HG02852 (cell line): ENCODE results near the gene NCF1.
"Not testable (repeated sequence)": the region's sequence is repeated elsewhere in the genome, so short reads cannot be mapped to it uniquely, and the experiment has no call there.

Source experiments
- ATAC-seq: cut with Tn5 transposase; IDR thresholded peaks from one replicate; pipeline ENCODE4 v1.9.1; 2021; ENCODE audit warnings: mild to moderate bottlenecking, moderate library complexity; ENCODE audit not compliant: unreplicated experiment

Gene NCF1

DNA sequence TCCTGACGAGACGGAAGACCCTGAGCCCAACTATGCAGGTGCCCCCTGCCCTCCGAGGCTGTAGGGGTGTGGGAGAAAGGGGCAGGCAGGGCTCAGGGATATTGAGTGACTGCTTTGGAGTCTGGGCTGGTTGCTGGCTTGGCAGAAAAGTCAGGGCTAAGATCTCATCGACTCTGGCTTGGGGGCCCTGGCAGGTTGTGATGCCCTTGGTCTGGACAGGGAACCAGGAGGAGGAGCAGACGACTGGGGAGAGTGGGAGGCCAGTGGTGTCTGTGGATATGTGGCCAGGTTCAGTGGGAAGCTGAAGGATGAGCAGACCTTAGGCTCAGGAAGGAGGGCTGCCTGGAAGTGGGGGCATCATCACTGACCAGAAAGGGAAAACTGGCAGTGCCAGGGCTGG, 9.8 kb downstream of the NCF1 start:
- not testable (repeated sequence) for ATAC-seq

- peak; percentile 88 for ATAC-seq
Observed at GRCh38 chr7:74788369-74789150, 14.7 kb downstream of the NCF1 start.

DNA sequence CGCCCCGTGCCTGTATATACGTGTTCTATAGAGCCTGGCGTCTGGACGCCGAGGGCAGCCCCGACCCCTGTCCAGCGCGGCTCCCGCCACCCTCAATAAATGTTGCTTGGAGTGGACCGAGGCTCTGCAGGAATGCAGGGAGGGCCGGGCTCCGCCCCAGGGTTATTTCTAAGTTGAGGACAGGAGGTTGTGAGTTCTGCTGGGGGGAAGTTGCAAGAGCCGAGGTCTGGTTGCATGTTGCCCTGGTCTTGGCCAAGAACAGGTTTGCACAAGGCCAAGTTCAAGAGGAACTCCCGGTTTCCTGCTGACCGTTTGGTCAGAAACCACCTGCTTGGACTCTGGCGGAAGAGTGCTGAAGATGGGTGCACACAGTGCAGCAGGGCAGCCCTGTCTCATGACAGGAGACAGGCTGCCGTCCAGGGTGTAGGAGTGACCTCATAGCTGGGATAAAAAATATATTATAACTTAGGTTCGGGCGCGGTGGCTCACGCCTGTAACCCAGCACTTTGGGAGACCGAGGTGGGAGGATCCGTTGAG, 15.5 kb downstream of the NCF1 start:
- ATAC-seq, result not testable (repeated sequence)

DNA sequence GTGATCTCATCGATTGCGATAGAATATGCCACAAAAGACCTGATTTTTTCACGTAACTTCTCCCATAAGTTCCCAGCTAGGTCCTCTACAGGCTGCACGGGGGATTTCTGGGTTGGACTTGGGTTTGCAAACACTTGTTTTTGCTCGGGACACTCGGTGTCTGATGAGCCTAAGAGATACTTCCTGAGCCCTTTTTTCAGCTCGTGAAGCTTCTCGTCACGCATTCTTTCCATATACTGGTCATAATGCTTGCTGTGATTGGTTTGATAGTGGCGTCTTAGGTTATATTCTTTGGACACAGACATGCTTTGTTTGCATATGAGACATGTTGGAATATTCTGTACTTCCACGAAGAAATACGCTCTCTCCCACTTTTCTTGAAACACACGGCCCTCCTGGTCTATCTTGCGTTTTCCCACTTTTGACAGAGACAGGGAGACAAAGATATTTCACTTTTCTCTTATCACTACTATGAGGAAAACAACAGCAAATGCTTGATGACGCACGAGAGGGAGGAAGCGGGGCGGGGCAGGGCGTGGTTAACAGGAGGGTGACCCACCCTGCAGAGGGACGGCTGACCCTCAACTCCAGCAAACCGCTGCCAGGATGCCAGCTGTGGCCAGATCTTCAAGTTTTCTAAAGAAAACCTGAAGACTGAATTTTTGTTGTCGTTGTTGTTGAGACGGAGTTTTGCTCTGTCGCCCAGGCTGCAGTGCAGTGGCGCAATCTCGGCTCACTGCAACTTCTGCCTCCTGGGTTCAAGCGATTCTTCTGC, 24.2 kb downstream of the NCF1 start:
- not testable (repeated sequence) for ATAC-seq

DNA sequence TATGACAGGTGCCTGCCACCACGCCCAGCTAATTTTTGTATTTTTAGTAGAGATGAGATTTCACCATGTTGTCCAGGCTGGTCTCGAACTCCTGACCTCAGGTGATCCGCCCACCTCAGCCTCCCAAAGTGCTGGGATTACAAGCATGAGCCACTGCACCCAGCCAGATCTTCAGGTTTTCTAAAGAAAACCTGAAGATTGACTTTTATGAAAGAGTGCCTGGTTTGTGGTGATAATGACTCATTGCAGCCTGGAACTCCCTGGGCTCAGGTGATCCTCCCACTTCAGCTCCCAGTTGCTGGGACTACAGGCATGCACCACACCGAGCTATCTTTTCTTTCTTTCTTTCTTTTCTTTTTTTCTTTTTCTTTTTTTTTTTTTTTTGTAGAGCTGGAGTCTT, 24.8 kb downstream of the NCF1 start:
- not testable (repeated sequence) for ATAC-seq

GRCh38 chr7:74815882-74816281, 42.1 kb downstream of the NCF1 start:
- ATAC-seq, result not testable (repeated sequence)

GRCh38 chr7:74820146-74820805, 46.5 kb downstream of the NCF1 start:
- ATAC-seq, result peak; percentile 91

DNA sequence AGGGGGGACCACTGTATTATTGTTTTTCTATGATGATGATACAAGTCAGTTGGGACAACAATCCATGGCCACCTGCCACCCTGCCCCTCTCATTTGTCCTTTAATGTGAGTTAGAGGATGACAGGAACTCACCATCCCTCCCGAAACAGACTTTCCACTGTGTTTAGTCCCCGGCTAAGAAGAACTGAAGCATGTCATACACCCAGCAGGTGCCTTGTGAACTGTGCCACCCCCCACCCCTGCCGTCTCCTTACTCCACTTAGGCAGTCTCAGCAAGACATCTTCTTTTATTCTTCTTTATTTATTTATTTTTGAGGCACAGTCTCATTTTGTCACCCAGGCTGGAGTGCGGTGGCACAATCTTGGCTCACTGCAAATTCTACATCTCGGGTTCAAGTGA, 47.4 kb downstream of the NCF1 start:
- not testable (repeated sequence) for ATAC-seq

DNA sequence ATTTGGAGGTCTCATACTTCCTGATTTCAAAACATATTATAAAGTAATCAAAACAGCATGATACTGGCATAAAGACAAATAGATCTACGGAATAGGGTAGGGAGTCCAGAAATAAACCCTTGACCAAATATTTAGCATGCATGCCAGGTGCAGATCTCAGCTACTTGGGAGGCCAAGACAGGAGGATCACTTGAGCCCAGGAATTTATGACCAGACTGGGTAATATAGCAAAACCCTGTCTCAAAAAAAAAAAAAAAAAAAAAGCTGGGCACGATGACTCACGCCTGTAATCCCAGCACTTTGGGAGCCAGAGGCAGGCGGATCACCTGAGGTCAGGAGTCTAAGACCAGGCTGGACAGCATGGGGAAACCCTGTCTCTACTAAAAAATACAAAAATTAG, 56.1 kb downstream of the NCF1 start:
- not testable (repeated sequence) for ATAC-seq

- ATAC-seq, result not testable (repeated sequence)
Observed at GRCh38 chr7:74830411-74830810, 56.6 kb downstream of the NCF1 start.
